Right forelimb (tissue), 1 donor: ENCODE measurements around the gene ADGB.
A peak's percentile ranks its signal among the peaks of the same experiment; 100 is the strongest.
"Not testable (repeated sequence)": the region's sequence is repeated elsewhere in the genome, so short reads cannot be mapped to it uniquely, and the experiment has no call there.

Experiments used
- DNase-seq: peaks from one replicate; pipeline ENCODE4 v3.0.0-alpha.2; 2018

ADGB gene

DNA sequence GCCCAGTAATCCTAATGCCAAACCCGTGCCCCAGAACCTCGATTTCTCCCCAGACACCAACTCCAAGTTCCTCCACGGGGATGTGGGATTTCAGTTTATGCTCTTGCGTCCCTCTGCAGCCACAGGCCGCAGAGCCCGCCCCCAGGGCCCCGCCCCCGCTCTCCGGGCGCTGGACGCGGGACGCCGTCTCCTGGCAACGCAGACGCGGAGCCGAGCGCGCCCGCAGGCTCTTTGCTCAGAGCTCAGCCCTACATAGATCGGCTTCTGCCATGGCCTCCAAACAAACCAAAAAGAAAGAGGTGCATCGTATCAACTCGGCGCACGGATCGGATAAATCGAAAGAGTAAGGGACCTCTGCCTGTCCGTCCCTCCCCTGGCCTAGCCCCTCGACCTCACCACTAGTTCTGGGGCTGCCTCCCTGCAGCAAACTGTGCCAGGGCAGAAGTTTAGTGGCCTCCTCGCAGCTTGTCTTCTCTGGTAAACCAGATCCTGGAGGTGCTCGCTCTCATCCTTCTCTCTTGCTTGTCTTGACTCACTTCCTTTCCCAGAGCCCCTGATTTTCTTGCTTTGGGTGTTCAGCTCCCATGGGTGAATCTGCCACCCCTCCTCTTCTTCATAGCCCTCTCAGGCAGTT, at the start of gene ADGB:
ADGB (plus strand) TSS at position 201 of the 634 bp plus-strand sequence; CDS start at position 270, 69 bp downstream.
- DNase-seq, result peak; percentile 79

- DNase-seq, result no peak
Observed at GRCh38 chr6:146550911-146551310, 47.9 kb upstream of the ADGB start.

GRCh38 chr6:146551545-146551944, 47.2 kb upstream of the ADGB start:
- DNase-seq, result no peak

GRCh38 chr6:146553377-146554135, 45.2 kb upstream of the ADGB start:
- no peak for DNase-seq

GRCh38 chr6:146560607-146561006, 38.2 kb upstream of the ADGB start:
- DNase-seq, result no peak

- not testable (repeated sequence) for DNase-seq
Observed at GRCh38 chr6:146566661-146567060, 32.1 kb upstream of the ADGB start.

DNA sequence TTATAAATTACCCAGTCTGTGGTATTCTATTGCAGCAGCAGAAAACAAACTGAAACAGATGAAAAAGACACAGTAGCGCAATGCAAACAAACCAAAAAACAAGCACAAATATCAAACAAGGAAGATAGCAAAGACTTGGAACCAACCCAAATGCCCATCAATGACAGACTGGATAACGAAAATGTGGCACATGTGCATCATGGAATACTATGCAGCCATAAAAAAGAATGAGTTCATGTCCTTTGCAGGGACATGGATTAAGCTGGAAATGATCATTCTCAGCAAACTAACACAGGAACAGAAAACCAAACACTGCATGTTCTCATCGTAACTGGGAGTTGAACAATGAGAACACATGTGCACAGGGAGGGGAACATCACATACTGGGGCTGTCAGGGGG, 30.2 kb upstream of the ADGB start:
- DNase-seq, result not testable (repeated sequence)

- DNase-seq, result no peak
Observed at GRCh38 chr6:146574211-146574610, 24.6 kb upstream of the ADGB start.

GRCh38 chr6:146578054-146578453, 20.7 kb upstream of the ADGB start:
- DNase-seq, result no peak

- DNase-seq, result no peak
Observed at GRCh38 chr6:146581968-146582367, 16.8 kb upstream of the ADGB start.

- no peak for DNase-seq
Observed at GRCh38 chr6:146582857-146583256, 15.9 kb upstream of the ADGB start.

GRCh38 chr6:146583966-146584365, 14.8 kb upstream of the ADGB start:
- no peak for DNase-seq

DNA sequence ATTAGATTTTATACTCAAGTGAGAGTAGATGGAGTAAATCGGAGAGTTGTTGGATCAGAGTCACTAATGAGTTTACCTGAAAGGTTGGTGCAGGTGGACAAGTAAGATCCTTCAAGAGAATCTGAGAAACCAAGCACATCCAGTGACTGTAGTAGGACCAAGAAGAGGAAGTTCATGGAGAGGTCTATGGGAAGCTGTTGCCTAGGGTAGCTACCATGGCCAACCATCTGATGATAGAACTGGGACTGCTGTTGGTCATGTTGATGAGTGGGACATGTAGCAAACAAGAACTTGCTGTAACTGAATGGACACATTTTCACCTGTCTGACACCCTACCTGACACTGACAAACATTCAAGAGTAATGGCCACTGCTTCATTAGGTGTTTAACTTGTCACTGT, 11.3 kb upstream of the ADGB start:
- no peak for DNase-seq

DNA sequence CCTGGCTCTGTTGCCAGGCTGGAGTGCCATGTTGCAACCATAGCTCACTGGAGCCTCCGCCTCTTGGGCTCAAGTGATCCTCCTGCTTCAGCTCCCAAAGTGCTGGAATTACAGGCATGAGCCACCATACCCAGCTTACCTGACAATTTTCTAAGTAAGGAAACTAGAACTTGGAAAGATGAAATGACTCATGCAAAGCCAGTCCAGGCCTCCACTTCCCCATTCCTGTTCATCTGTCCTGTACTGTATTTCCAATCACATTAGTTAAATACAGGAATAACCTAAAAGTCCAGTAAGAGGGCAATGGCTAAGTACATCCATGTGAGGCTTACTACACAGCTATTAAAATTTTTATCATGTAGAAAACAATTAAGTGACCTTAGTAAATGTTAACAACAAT, 8.3 kb upstream of the ADGB start:
- no peak for DNase-seq

- no peak for DNase-seq
Observed at GRCh38 chr6:146592451-146592850, 6.3 kb upstream of the ADGB start.

DNA sequence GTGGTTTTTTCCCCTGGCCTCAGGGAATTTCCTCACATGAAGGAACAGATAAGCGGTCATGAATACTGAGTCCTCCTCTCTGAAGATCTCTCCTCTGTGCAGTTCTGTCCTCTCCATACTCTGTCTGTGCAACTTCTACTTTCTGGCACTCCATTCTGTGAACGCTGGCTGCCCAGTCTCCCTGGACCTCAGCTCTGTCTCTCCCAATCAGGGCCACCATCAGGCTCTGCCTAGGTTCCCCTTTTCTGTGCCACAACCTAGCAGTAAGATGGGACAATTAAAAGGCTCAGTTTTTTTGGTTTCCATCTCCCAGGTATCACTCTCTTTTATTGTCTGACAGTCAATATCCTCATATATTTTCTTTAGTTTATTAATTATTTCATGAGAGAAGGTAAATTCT, 4.8 kb upstream of the ADGB start:
- no peak for DNase-seq

GRCh38 chr6:146594495-146594894, 4.3 kb upstream of the ADGB start:
- no peak for DNase-seq

- DNase-seq, result no peak
Observed at GRCh38 chr6:146595972-146596731, 2.6 kb upstream of the ADGB start.

DNA sequence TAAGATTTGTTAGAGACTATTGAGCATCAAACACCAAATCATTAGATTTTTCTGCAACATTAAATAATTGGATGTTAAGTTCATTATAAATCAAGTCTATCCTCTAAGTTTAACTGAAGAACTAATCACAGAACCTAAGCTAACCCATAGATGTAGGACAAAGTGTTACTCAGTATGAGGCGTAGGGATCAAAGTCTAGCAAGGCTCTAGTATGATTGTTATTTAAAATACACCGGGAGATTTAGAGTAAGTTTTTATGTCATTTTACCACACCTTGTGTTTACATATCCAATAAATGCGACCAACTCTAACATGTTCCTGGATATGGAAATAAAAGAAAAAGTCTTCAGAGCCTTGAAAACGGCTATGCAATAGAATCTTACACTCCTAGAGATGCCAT, 2.6 kb downstream of the ADGB start:
- DNase-seq, result no peak

- DNase-seq, result no peak
Observed at GRCh38 chr6:146602526-146602925, 3.8 kb downstream of the ADGB start.

DNA sequence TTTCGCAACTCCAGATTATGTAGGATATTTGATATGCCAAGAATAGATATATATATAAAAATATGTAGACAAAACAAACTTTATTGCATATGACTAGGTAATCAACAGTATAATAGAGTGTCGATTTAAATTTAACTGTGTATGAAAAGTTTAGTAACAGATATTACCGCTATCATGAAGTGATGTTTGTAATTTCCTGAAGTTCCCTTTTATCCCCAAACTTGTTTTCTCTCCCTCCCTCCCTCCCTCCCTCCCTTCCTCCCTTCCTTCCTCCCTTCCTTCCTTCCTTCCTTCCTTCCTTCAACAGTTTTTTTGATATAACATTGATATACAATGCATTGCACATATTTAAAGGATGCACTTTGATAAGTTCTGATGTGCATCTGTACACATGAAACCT, 15.2 kb downstream of the ADGB start:
- DNase-seq, result no peak

DNA sequence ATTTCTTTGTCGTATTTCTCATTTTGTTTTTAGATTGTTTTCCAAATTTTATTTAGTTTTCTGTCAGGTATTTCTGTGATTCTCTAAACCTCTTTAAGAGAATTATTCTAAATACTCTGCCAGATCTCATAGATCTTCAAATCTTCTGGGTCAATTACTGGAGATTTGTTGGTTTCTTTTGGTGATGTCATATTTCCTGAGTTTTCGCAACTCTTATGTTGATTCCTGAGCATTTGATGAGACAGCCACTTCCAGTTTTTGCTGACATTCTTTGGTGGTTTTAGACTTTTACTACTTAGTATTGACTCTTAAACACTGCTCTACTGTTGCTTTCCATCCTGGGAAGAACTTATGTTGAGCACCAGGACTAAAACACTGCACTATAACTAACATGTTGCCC, 21.9 kb downstream of the ADGB start:
- no peak for DNase-seq

- DNase-seq, result no peak
Observed at GRCh38 chr6:146628350-146628749, 29.6 kb downstream of the ADGB start.

DNA sequence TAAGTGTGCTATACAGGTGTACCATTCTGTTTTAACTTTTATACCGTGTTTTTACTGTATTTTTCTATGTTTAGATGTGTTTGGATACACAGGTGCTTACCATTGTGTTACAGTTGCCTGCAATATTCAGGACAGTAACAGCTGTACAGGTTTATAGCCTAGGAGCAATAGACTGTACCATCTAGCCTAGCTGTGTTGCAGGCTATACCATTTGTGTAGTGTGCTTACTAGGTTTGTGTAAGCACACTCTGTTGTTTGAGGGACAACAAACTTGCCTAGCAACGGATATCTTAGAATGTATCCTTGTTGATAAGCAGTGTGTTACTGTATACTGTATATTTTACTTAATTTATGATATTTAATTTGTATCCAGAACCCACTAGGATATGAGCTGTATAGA, 35.2 kb downstream of the ADGB start:
- DNase-seq, result no peak
